Left lobe of liver (tissue), 2 donors: ENCODE results near the gene IFNL1. TPM values are rescaled to one million over a fixed set of nuclear protein-coding genes. Genes with fewer than 3 reads are reported as not detected.
"Not testable (repeated sequence)": the region's sequence is repeated elsewhere in the genome, so short reads cannot be mapped to it uniquely, and the experiment has no call there.

Experiments
- ATAC-seq: fragments of 200-7000 bp; cut with Tn5 transposase; one replicate; pipeline ENCODE4 v1.9.1; 2020; ENCODE audit warnings: mild to moderate bottlenecking, moderate library complexity
- DNase-seq: peaks from one replicate; pipeline ENCODE4 v3.0.0-alpha.2; 2020; ENCODE audit warnings: low spot score
- total RNA-seq: library from RNA; stranded (reverse); gene quantifications from one replicate; pipeline ENCODE4 v1.2.1, GENCODE V29; 2021
- donor health status: DM: no; HTN: no; CAD: no; lungs with moderate emphysema.
- donor health status: DM: no; HTN: yes; CAD: no.

IFNL1 gene
- total RNA-seq, 1 donor from 2014 or later = not detected

DNA sequence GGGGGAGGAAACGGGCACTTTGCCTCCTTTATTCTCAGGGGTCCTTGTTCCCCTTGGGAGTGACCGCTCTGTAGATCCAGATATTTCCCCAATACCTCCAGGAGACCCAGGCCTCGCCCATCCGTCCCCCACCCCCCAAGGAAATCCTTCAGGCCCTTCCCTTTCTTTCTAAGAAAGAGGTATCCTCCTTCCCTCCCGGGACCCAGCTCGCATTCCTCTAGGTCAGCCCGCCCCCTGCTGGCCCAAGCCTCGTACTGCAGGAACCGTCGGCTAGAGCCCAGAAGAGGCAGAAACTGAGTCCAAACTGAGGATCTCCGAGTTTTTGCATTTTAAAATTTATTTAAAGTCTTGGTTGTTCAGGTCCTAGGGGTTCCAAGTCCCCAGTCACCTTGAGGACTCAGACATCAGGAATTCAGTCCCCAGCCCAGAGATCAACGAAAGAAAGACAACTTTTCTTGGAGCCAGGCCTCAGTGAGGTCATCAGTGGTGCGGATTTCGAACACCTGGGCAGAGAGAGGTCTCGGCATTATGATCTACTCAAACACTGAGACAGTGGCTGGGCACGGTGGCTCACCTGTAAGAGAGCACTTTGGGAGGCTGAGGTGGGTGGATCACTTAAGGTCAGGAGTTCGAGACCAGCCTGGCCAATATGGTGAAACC lies 32.0 kb downstream of the IFNL1 start:
- ATAC-seq (peak; percentile 93), DNase-seq (peak; percentile 82)

DNA sequence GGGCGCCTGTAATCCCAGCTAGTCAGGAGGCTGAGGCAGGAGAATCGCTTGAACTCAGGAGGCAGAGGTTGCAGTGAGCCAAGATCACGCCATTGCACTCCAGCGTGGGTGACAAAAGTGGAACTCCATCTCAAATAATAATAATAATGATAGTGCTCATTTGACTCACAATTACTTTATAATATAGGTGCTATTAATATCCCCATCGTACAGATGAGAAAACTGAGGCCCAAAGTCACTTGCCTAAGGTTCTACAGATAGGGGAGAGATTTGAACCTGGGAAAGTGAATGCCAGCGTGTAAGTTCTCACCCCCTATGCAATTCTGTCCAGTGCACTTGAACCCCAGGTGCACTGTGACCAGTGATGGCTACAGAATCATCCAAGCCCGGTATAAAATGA lies 33.7 kb downstream of the IFNL1 start:
- DNase-seq (no peak), ATAC-seq (no peak)

DNA sequence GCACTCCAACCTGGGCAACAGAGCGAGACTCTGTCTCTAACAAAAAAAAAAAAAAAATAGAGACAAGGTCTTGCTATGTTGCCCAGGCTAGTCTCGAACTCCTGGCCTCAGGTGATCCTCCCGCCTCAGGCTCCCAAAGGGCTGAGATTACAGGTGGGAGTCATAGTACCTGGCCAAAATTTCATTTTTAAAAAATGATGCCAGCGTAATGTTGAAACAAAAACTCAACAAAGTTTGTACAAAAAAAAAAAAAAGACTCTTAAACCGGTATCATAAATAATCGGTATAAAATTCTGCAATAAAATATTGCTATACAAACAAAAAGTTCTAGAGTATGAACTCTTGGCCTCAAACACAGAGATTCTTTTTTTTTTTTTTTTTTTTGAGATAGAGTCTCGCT lies 36.1 kb downstream of the IFNL1 start:
- DNase-seq (no peak), ATAC-seq (no peak)

- ATAC-seq, DNase-seq: not testable (repeated sequence)
These were observed 36.5 kb downstream of the IFNL1 start for GRCh38 chr19:39332738-39333137.

- no peak for DNase-seq
- ATAC-seq = no peak
These were observed 37.3 kb downstream of the IFNL1 start for GRCh38 chr19:39333507-39333906.

DNA sequence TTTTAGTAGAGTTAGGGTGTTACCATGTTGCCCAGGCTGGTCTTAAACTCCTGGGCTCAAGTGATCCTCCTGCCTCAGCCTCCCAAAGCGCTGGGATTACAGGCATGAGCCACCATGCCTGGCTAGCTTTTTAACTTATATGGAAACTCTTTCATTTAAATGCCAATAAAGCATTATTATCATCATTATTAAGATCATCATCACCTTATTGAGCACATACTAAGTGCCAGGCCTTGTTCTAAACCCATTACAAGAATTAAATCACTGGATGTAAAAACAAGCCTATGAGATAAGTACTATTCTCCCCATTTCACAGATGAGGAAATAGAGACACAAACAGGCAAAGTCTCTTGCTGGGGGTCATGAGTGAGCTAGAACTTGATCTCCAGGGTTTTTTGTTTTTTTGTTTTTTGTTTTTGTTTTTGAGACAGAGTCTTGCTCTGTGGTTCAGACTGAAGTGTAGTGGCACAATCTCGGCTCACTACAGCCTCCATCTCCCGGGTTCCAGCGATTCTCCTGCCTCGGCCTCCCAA lies 38.3 kb downstream of the IFNL1 start:
- no peak for DNase-seq
- no peak for ATAC-seq

DNA sequence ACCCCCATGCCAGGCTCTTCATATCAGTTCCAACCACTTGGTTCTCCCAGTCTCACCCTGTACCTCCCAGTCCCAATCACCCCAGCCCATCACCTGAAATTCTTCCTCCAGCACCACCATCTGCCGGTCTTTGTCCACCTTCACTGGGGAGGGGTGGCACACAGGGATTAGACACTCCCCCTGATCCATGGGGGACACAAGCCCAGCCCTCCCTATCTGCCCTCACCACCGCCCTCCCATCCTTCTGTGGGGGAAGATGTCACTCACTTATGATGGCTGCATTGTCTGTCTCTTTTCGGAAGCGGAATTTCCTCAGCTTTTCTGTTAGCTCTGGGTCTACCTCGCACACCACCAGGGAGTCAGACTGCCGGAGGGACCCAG lies 39.0 kb downstream of the IFNL1 start:
- ATAC-seq (peak; percentile 8), DNase-seq (no peak)

GRCh38 chr19:39336483-39336882 lies 40.3 kb downstream of the IFNL1 start:
- ATAC-seq (no peak), DNase-seq (no peak)

DNA sequence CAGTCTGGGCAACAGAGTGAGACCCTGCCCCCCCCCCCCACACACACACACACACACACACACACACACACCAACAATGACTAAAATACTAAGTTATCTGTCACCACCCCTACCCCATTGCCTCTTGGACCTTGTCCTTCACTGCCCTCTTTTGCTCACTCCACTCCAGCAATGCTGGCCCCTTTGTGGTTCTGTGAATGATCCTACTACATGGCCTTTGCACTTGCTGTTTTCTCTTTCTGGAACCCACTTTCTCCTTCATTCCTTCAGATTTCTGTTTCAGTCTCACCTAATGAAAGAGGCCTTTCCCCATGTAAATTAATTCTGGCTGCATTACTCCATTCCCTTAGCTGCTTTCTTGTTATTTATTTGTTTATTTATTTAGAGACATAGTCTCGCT lies 43.5 kb downstream of the IFNL1 start:
- no peak for ATAC-seq
- no peak for DNase-seq

- DNase-seq, ATAC-seq: not testable (repeated sequence)
These were observed 43.9 kb downstream of the IFNL1 start for GRCh38 chr19:39340156-39340555.

GRCh38 chr19:39341129-39341718 lies 45.0 kb downstream of the IFNL1 start:
- DNase-seq (peak; percentile 60), ATAC-seq (peak; percentile 14)

GRCh38 chr19:39341719-39342604 lies 45.8 kb downstream of the IFNL1 start, which contains the start of gene SAMD4B:
Gene SAMD4B, plus strand, starts transcription at chr19:39342421. Its CDS starts 14,473 bp downstream, at chr19:39356894.
- peak; percentile 91 for ATAC-seq

GRCh38 chr19:39342647-39343305 lies 46.6 kb downstream of the IFNL1 start:
- ATAC-seq (no peak), DNase-seq (peak; percentile 53)

More at GRCh38 chr19:39341719-39342604, 45.8 kb downstream of the IFNL1 start, which contains the start of gene SAMD4B:
- DNase-seq = peak; percentile 99

DNA sequence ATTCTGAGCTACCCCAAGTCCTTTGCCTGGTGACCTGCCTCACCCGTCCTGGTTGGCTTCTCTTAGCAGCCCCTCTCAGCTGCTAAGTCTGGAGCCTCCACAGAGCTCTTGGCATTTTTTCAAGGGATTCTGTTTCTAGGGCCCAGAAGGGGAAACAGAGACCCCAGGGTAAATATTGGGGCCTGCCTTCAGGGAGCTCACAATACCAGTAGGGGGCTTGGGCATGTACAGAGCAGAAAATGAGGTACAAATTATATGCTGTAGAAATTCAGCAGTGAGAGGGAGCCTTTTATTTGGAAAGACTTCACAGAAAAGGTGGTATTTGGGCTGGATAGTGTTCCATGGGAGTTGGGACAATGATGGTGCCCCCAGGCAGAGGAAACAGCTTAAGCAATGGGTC lies 49.7 kb downstream of the IFNL1 start:
- no peak for ATAC-seq
- DNase-seq = no peak

GRCh38 chr19:39347332-39348164 lies 51.3 kb downstream of the IFNL1 start:
- no peak for ATAC-seq
- DNase-seq = no peak

Other genes with a start within 250 kb of the IFNL1 start
- gene ACP7, start 212.0 kb upstream of the IFNL1 start, total RNA-seq = not detected
- 19.4 TPM for gene PAK4, start 170.6 kb upstream of the IFNL1 start, total RNA-seq
- 0.08 TPM for gene NCCRP1, start 99.4 kb upstream of the IFNL1 start, total RNA-seq
- gene SYCN, start 92.1 kb upstream of the IFNL1 start, total RNA-seq = 1.6 TPM
- gene IFNL3, start 51.4 kb upstream of the IFNL1 start, total RNA-seq = not detected
- gene IFNL4, start 47.6 kb upstream of the IFNL1 start, total RNA-seq = not detected
- gene IFNL2, start 28.0 kb upstream of the IFNL1 start, total RNA-seq = not detected
- gene LRFN1, start 24.5 kb downstream of the IFNL1 start, total RNA-seq = 0.78 TPM
- 11.3 TPM for gene GMFG, start 39.6 kb downstream of the IFNL1 start, total RNA-seq
- 30.1 TPM for gene SAMD4B, start 46.0 kb downstream of the IFNL1 start, total RNA-seq
- gene PAF1, start 94.7 kb downstream of the IFNL1 start, total RNA-seq = 21.3 TPM
- gene MED29, start 95.0 kb downstream of the IFNL1 start, total RNA-seq = 19.2 TPM
- 44.0 TPM for gene ZFP36, start 110.4 kb downstream of the IFNL1 start, total RNA-seq
- gene PLEKHG2, start 116.3 kb downstream of the IFNL1 start, total RNA-seq = 3.8 TPM
- gene RPS16, start 139.5 kb downstream of the IFNL1 start, total RNA-seq = 668 TPM
- gene SUPT5H, start 149.2 kb downstream of the IFNL1 start, total RNA-seq = 57.0 TPM
- 31.7 TPM for gene TIMM50, start 184.4 kb downstream of the IFNL1 start, total RNA-seq
- not detected for gene DLL3, start 202.5 kb downstream of the IFNL1 start, total RNA-seq
- gene SELENOV, start 218.7 kb downstream of the IFNL1 start, total RNA-seq = not detected
- gene EID2B, start 236.4 kb downstream of the IFNL1 start, total RNA-seq = 0.43 TPM
- 6.6 TPM for gene EID2, start 243.8 kb downstream of the IFNL1 start, total RNA-seq